HepG2 (cell line): Measurements from ENCODE around the gene MMD2. TPM values are rescaled to one million over a fixed set of nuclear protein-coding genes. Genes with fewer than 3 reads are reported as not detected.

Experiments used
- ATAC-seq: fragments of 200-7000 bp; cut with Tn5 transposase; 3 replicates; pipeline ENCODE4 v1.9.1; 2020; ENCODE audit warnings: mild to moderate bottlenecking, moderate library complexity
- BruUV-seq: library from RNA; stranded (reverse); fragments of 400-500 nt; replicated peaks from 2 replicates; lab custom pipeline; 2021; lab: Mats Ljungman, UMichigan
- CTCF ChIA-PET: fragments of 300-600 bp; formaldehyde crosslinking; extraction: SDS; loops from one replicate; lab custom pipeline; 2021; ENCODE audit warnings: low total read pairs, inconsistent platforms, low intra/inter-chr PET ratio; lab: Yijun Ruan, JAX
- POLR2A ChIA-PET: fragments of 350-600 bp; sonication (Branson Sonifier 250); formaldehyde crosslinking; loops from one replicate; lab custom pipeline; 2020; ENCODE audit warnings: antibody characterized with exemption, inconsistent platforms; lab: Yijun Ruan, JAX
- DNase-seq: peaks from one replicate; pipeline ENCODE4 v3.0.0-alpha.2; 2015; ENCODE audit warnings: low spot score
- FAIRE-seq: peaks from 3 replicates; lab custom pipeline; 2011; peaks lifted over from hg19 to GRCh38; lab: Jason Lieb, UNC
- H2AFZ ChIP-seq: one replicate; pipeline ENCODE4 v1.6.1; 2011; ENCODE audit warnings: low read length, inconsistent platforms
- H3K27ac ChIP-seq: fragments of 300-600 bp; 3 replicates; pipeline ENCODE4 v1.8.0; 2011; ENCODE audit warnings: mixed run types, mild to moderate bottlenecking, mixed read lengths, low read length, inconsistent platforms; ENCODE audit not compliant: insufficient read depth; ENCODE audit errors: extremely low read length
- H3K27me3 ChIP-seq, 2 experiments: fragments of 200-600 bp in 1 of 2; 2 replicates in 1 of 2; 3 replicates in 1 of 2; pipeline versions ENCODE4 v1.6.0 to v1.8.0; 2011; ENCODE audit warnings: low read length in 2 of 2, mild to moderate bottlenecking in 2 of 2, moderate library complexity in 2 of 2, inconsistent platforms in 1 of 2; ENCODE audit not compliant: insufficient read depth in 2 of 2, control insufficient read depth in 1 of 2
- H3K36me3 ChIP-seq, 2 experiments: fragments of 200-600 bp in 1 of 2; replicated peaks in 1 of 2; 2 replicates in 1 of 2; 3 replicates in 1 of 2; pipeline versions ENCODE4 v1.5.1 to v1.8.0; 2011; ENCODE audit warnings: low read length in 2 of 2, inconsistent platforms in 1 of 2; ENCODE audit not compliant: insufficient read depth in 2 of 2, control insufficient read depth in 1 of 2
- H3K4me1 ChIP-seq: 2 replicates; pipeline ENCODE4 v1.5.1; 2012; ENCODE audit warnings: low read length, inconsistent platforms; ENCODE audit not compliant: insufficient read depth
- H3K4me2 ChIP-seq: 2 replicates; pipeline ENCODE4 v1.6.0; 2011; ENCODE audit warnings: low read depth, low read length, inconsistent platforms
- H3K4me3 ChIP-seq, 3 experiments: fragments of 200-600 bp in 1 of 3; sonication (generic), shearing (Covaris generic) in 1 of 3; replicated peaks in 1 of 3; 2 replicates each; pipeline ENCODE4 v1.5.1; 2011 to 2016; ENCODE audit warnings: low read length in 3 of 3, inconsistent platforms in 2 of 3, low read depth in 2 of 3, mild to moderate bottlenecking in 2 of 3, control low read depth in 1 of 3, mixed read lengths in 1 of 3; ENCODE audit not compliant: insufficient read depth in 1 of 3
- H3K79me2 ChIP-seq: one replicate; pipeline ENCODE4 v1.6.1; 2011; ENCODE audit warnings: low read length, inconsistent platforms; ENCODE audit not compliant: insufficient read depth
- H3K9ac ChIP-seq: 2 replicates; pipeline ENCODE4 v1.6.0; 2011; ENCODE audit warnings: mild to moderate bottlenecking, low read depth, low read length, inconsistent platforms; ENCODE audit not compliant: insufficient read depth
- H3K9me3 ChIP-seq: 2 replicates; pipeline ENCODE4 v1.5.1; 2012; ENCODE audit warnings: mild to moderate bottlenecking, low read length
- H4K20me1 ChIP-seq: 2 replicates; pipeline ENCODE4 v1.6.0; 2011; ENCODE audit warnings: inconsistent platforms, mild to moderate bottlenecking, low read length, moderate library complexity; ENCODE audit not compliant: insufficient read depth
- ATF3 ChIP-seq: sonication (generic); formaldehyde crosslinking; IDR thresholded peaks from 2 replicates; pipeline ENCODE4 v1.4.0; 2020; ENCODE audit warnings: missing genetic modification reagents
- FIP1L1 ChIP-seq: fragments of 200-400 bp; formaldehyde crosslinking; IDR thresholded peaks from 2 replicates; pipeline ENCODE4 v1.6.1; 2018; ENCODE audit warnings: low read depth, mild to moderate bottlenecking, low read length, moderate library complexity, borderline replicate concordance; ENCODE audit not compliant: insufficient read depth
- ZNF564 ChIP-seq: sonication (generic); formaldehyde crosslinking; IDR thresholded peaks from 2 replicates; pipeline ENCODE4 v1.8.1; 2023; ENCODE audit warnings: mild to moderate bottlenecking, missing genetic modification reagents
- WGBS: methylation state at CpG from one replicate; pipeline ENCODE4 v1.1.6; 2017; ENCODE audit warnings: low lambda C conversion rate; 5-methylcytosine and 5-hydroxymethylcytosine counted together
- in situ Hi-C: cut with HindIII; loops from 2 replicates; pipeline ENCODE4 v1.10.0; 2017; ENCODE audit warnings: low pct_unique_long_range_greater_than_20kb; ENCODE audit not compliant: extremely low pct_ligation_motif_present
- intact Hi-C: fragments of 100-400 bp; cut with micrococcal nuclease; formaldehyde crosslinking; loops from one replicate; pipeline ENCODE4 v1.10.0; 2022; ENCODE audit not compliant: unreplicated experiment
- polyA plus RNA-seq, 8 experiments: library from polyadenylated mRNA; depleted of rRNA in 3 of 8; stranded (reverse) in 7 of 8; unstranded in 1 of 8; fragments of >200 nt; fragmentation: Illumina TruSeq in 4 of 8; extraction: Trizol in 4 of 8; gene quantifications; 2 replicates each; pipeline versions ENCODE4 v1.2.1 to v1.2.3, GENCODE V29; 2011 to 2016; ENCODE audit warnings: low read depth in 4 of 8, missing spikeins in 1 of 8, mixed read lengths in 1 of 8; ENCODE audit not compliant: insufficient read depth in 1 of 8
- total RNA-seq, 5 experiments: library from RNA; depleted of rRNA; stranded (reverse); fragments of >200 nt; fragmentation: Illumina TruSeq; extraction: Trizol; gene quantifications; 2 replicates each; pipeline ENCODE4 v1.2.3, GENCODE V29; 2016; ENCODE audit warnings: low read depth in 1 of 5
- TF ChIP-seq, protein P1 (sequence below): sonication (generic); formaldehyde crosslinking; IDR thresholded peaks from 2 replicates; pipeline ENCODE4 v1.5.0; 2020; ENCODE audit warnings: mild to moderate bottlenecking, missing genetic modification reagents

MMD2 gene
- total and polyA plus RNA-seq, 2 of the 13 experiments (the other 11 are each of a cell fraction or from before 2014, with no cell fraction given) = not detected

GRCh38 chr7:4960363-4960762 is 1.4 kb upstream of the MMD2 start (continued):
- no peak for TF ChIP-seq FIP1L1
- TF ChIP-seq, protein P1, sequence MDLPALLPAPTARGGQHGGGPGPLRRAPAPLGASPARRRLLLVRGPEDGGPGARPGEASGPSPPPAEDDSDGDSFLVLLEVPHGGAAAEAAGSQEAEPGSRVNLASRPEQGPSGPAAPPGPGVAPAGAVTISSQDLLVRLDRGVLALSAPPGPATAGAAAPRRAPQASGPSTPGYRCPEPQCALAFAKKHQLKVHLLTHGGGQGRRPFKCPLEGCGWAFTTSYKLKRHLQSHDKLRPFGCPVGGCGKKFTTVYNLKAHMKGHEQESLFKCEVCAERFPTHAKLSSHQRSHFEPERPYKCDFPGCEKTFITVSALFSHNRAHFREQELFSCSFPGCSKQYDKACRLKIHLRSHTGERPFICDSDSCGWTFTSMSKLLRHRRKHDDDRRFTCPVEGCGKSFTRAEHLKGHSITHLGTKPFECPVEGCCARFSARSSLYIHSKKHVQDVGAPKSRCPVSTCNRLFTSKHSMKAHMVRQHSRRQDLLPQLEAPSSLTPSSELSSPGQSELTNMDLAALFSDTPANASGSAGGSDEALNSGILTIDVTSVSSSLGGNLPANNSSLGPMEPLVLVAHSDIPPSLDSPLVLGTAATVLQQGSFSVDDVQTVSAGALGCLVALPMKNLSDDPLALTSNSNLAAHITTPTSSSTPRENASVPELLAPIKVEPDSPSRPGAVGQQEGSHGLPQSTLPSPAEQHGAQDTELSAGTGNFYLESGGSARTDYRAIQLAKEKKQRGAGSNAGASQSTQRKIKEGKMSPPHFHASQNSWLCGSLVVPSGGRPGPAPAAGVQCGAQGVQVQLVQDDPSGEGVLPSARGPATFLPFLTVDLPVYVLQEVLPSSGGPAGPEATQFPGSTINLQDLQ (CRISPR knock-in tag) = no peak
- TF ChIP-seq, all 625 proteins: peak for 0

GRCh38 chr7:4959893-4960292 is 906 bp upstream of the MMD2 start:
- H3K4me3 ChIP-seq = no peak overlapping the region
- no peak overlapping the region for H3K27ac ChIP-seq
- DNase-seq = no peak
- CTCF ChIA-PET = no interaction called here
- POLR2A ChIA-PET = no interaction called here
- TF ChIP-seq ATF3 (CRISPR knock-in tag) (no peak), ZNF564 (CRISPR knock-in tag) (no peak)
- no peaks in the 10 kb centered on the region for H3K79me2 ChIP-seq
- peaks cover 1 to 19% of the 10 kb centered on the region in 2 experiments; a peak in 3 of 5 replicates for H3K27me3 ChIP-seq
- no peak for ATAC-seq
- no peak overlapping the region for H3K9ac ChIP-seq
- FAIRE-seq = no peak
- no peaks in the 10 kb centered on the region for H4K20me1 ChIP-seq
- WGBS = 49% methylated on average over 3 of the region's 4 CpGs
- no peak overlapping the region for H2AFZ ChIP-seq
- H3K4me1 ChIP-seq = peaks cover 17% of the 10 kb centered on the region; the same call in 1 of the 2 replicates
- H3K4me2 ChIP-seq = no peak overlapping the region
- no TSS peak for BruUV-seq
- intact Hi-C loops (no loop called here), in situ Hi-C loops (no loop called here)
- no peaks in the 10 kb centered on the region for H3K9me3 ChIP-seq
- no peaks in the 10 kb centered on the region for H3K36me3 ChIP-seq
